RWPE2 (cell line): Measurements from ENCODE around the gene TLX1.

ENCODE experiments used
- ATAC-seq: fragments of 200-7000 bp; cut with Tn5 transposase; 3 replicates; pipeline ENCODE4 v1.9.1; 2021; ENCODE audit warnings: low read depth
- DNase-seq: peaks from one replicate; pipeline ENCODE4 v3.0.0-alpha.2; 2020; ENCODE audit warnings: low spot score
- H3K27ac ChIP-seq: fragments of 450-650 bp; 2 replicates; pipeline ENCODE4 v1.5.1; 2017; ENCODE audit warnings: mild to moderate bottlenecking; ENCODE audit not compliant: poor library complexity, severe bottlenecking
- H3K27me3 ChIP-seq: fragments of 250-450 bp; sonication (Bioruptor Pico); 2 replicates; pipeline ENCODE4 v1.5.1; 2021; ENCODE audit warnings: mild to moderate bottlenecking, moderate library complexity; ENCODE audit not compliant: insufficient read depth, poor library complexity, severe bottlenecking
- H3K36me3 ChIP-seq: fragments of 250-450 bp; sonication (Bioruptor Pico); 2 replicates; pipeline ENCODE4 v1.5.1; 2020; ENCODE audit warnings: low read depth, mild to moderate bottlenecking, moderate library complexity
- H3K4me1 ChIP-seq: fragments of 250-450 bp; sonication (Bioruptor Pico); 2 replicates; pipeline ENCODE4 v1.5.1; 2021; ENCODE audit warnings: mild to moderate bottlenecking, moderate library complexity; ENCODE audit not compliant: insufficient read depth, poor library complexity, severe bottlenecking
- H3K4me3 ChIP-seq: fragments of 250-450 bp; sonication (Bioruptor Pico); 2 replicates; pipeline ENCODE4 v1.5.1; 2021; ENCODE audit warnings: mild to moderate bottlenecking, moderate library complexity; ENCODE audit not compliant: severe bottlenecking
- H3K9me3 ChIP-seq: fragments of 250-450 bp; sonication (Bioruptor Pico); 2 replicates; pipeline ENCODE4 v1.5.1; 2021; ENCODE audit warnings: mild to moderate bottlenecking, moderate library complexity; ENCODE audit not compliant: severe bottlenecking
- TF ChIP-seq, protein P1 (sequence below): fragments of 450-650 bp; IDR thresholded peaks from one replicate; pipeline ENCODE4 v1.5.1; 2017; ENCODE audit warnings: mild to moderate bottlenecking, moderate library complexity; ENCODE audit not compliant: poor library complexity, severe bottlenecking

The TLX1 gene

DNA sequence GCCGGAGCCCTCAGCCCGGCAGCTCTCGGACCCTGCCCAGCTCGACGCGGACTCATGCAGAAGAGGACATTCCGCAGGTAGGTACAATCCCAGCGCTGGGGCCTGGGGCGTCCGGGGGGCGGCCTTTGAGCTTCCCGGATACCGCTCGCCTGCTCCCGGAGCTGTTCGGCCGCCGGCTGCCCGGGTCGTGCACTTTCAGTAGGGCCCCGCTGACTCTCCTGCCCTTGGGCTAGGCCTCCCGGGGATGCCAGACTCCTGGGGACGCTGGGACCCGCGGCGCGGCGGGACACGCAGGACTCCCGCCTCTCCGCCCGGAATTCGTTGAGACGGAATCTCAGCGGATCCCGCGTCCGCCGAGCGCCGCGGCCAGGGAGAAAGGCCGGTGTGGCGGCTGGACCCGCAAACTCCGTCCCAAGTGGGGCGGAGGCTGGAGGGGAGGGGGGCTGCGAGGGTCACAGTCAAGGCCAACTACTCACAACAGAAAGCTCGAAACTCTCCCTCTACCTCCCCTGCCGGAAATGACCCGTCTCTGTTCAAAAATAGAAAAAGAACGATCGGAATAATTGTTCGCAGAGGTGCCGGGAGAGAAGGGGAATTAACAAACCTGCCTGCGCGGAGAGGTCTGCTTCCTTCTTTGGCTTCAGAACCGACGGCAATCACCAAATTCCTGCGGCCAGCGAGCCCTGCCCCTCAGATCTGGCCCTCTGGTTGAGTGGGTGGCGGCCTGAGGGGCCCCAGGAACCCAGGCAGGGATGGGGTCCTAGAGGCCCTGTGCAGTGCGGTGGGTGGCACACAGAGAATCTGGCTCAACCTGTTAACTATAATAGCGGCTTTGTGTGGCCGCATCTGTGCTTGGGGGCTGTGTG lies 9.2 kb downstream of the TLX1 start:
- Histone ChIP-seq H3K36me3 (no peaks in the 10 kb centered on the region), H3K4me3 (no peak overlapping the region), H3K27ac (no peak overlapping the region), H3K9me3 (no peaks in the 10 kb centered on the region), H3K4me1 (no peaks in the 10 kb centered on the region), H3K27me3 (peaks cover 95% of the 10 kb centered on the region)
- TF ChIP-seq, protein P1, sequence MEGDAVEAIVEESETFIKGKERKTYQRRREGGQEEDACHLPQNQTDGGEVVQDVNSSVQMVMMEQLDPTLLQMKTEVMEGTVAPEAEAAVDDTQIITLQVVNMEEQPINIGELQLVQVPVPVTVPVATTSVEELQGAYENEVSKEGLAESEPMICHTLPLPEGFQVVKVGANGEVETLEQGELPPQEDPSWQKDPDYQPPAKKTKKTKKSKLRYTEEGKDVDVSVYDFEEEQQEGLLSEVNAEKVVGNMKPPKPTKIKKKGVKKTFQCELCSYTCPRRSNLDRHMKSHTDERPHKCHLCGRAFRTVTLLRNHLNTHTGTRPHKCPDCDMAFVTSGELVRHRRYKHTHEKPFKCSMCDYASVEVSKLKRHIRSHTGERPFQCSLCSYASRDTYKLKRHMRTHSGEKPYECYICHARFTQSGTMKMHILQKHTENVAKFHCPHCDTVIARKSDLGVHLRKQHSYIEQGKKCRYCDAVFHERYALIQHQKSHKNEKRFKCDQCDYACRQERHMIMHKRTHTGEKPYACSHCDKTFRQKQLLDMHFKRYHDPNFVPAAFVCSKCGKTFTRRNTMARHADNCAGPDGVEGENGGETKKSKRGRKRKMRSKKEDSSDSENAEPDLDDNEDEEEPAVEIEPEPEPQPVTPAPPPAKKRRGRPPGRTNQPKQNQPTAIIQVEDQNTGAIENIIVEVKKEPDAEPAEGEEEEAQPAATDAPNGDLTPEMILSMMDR: no peak
- ATAC-seq: no peak
- peak; percentile 60 for DNase-seq

DNA sequence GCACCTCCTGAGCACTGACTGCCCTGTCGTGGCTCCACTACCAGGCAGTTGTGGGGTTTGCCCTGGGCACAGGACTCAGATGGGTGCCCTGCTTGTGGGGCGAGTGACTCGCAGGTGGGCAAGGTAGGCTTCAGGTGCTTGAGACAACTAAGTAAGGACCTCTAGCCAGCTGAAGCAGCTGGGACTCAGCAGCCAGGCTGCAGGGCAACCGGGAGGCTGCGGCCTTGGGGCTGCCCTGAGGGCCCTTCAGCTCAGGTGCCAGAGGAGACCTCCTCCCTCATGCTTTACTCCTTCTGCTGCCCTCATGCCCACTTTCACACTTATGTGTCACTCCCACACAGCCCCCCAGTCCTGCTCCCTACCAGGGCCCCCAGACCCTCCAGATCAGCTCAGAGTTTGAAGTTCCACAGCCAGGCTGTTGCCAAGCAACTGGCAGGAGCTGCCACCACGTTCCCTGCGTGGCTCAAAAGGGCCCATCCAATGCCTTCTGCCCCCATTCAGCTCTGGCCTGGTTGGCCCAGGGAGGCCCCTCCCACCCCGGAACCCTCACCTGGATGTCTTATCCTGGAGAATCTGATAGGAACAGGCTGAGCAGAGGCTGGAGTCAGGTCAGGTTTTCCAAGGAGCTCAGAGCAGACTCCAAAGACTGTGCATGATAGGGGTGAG lies 10.0 kb downstream of the TLX1 start:
- no peaks in the 10 kb centered on the region for H3K9me3 ChIP-seq
- no peak for ATAC-seq
- no peak for DNase-seq
- TF ChIP-seq, protein P1: no peak
- H3K4me1 ChIP-seq: no peaks in the 10 kb centered on the region
- H3K36me3 ChIP-seq: no peaks in the 10 kb centered on the region
- H3K4me3 ChIP-seq: no peak overlapping the region
- peaks cover 95% of the 10 kb centered on the region for H3K27me3 ChIP-seq
- H3K27ac ChIP-seq: no peak overlapping the region

DNA sequence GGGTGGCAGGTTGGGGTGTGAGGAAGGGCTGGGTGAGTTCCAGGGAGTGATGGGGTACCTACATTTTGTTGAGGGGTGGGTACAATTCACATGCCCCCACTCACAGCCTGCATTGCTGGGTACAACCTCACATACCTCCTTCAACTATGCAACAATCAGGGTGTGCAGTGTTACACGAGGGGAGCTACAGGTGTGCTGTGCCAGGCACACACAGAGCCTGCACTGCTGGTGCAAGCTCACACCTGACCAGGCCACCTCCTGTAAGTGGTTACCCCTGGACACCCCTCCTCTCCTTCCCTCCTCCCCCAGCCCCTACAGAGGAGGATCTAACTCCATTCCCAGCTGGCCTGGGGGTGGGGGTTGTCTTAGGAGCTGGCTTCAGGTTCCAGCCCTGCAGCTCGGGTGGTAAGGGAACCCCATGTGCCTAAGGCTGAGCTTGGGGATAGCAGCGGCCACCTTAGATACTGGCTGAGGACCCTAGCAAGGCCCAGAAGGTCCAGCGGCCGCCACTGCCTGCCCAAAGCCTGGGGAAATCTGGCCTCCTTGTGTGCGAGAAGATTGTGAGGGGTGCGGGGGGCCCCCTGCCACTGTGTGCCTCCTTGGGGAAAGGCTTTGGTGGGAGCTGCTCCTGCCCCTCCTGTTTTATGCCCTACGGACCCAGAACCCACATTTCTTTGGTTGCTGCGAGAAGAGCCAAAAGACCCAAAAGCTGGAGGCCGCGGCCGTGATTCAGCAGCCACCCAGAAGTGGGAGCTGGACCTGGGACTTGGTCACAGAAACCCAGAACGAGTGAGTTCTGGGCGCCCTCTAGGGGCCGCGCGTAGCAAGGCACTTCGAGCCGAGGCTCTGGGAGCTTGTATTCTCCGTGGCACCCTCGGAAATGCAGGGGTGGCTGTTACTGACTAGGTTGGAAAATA lies 10.8 kb downstream of the TLX1 start:
- Histone ChIP-seq H3K27ac (no peak overlapping the region), H3K27me3 (peaks cover 95% of the 10 kb centered on the region), H3K4me1 (no peaks in the 10 kb centered on the region), H3K36me3 (no peaks in the 10 kb centered on the region), H3K9me3 (no peaks in the 10 kb centered on the region), H3K4me3 (no peak overlapping the region)
- DNase-seq: peak; percentile 70
- ATAC-seq: peak; percentile 80
- TF ChIP-seq, protein P1: peak; percentile 96

DNA sequence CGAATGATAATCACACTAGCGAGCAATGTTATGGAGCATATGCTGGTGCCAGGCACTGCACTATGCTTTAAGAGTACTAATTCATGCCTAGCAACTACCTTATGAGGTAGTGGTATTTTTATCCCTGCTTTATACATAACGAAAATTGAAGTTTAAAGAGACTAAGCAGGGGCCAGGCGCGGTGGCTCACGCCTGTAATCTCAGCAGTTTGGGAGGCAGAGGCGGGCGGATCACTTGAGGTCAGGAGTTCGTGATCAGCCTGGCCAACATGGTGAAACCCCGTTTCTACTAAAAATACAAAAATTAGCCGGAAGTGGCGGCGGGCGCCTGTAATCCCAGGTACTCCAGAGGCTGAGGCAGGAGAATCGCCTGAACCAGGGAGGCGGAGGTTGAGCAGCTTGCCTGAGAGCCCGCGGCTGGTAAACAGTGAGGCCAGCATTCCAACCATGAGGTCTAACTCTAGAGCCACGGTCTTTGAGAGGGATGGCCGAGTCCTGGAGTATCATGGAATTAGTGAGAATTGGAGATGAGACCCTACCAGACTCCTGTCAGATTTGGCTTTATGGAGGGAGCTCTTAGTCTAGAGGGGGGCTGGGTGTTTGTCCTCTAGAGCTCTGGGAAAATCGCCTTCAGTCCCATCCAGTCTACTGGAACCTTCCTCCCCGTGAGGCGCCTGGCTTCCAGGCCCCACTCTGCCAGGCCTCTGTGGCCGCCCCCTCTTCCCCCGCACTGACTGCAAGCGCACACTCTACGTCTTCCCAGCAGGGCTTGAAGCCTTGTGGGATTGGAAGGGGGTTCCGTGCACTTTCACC lies 11.6 kb downstream of the TLX1 start:
- Histone ChIP-seq H3K4me3 (no peak overlapping the region), H3K36me3 (no peaks in the 10 kb centered on the region), H3K27me3 (peaks cover 95% of the 10 kb centered on the region), H3K4me1 (no peaks in the 10 kb centered on the region), H3K27ac (no peak overlapping the region), H3K9me3 (no peaks in the 10 kb centered on the region)
- TF ChIP-seq, protein P1: peak; percentile 69
- ATAC-seq (no peak), DNase-seq (no peak)
